ENCODE measurements around the gene CXCR4.

Gene CXCR4

DNA sequence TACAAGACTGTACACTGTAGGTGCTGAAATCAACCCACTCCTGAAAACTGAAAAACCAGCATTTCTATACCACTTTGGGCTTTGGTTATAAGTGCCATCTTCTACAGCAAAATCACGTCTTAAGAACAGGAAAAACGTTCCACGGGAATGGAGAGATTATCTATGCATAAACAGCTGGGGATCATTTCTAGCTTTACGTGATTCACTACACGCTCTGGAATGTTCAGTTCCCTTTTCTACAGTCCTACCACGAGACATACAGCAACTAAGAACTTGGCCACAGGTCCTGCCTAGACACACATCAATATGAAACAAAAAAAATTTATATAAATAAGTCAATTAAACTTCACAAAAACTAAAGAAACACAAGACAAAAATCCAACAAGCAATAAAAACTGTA, 3.6 kb downstream of the CXCR4 start:
- ATAC-seq = no peak
- no peak for TF ChIP-seq ZNF565 (CRISPR knock-in tag; conservative IDR thresholded peaks at IDR 0.05; ENCODE audit: low read depth)
- TF ChIP-seq ESRRG (CRISPR knock-in tag; IDR thresholded peaks at IDR 0.05) = no peak

DNA sequence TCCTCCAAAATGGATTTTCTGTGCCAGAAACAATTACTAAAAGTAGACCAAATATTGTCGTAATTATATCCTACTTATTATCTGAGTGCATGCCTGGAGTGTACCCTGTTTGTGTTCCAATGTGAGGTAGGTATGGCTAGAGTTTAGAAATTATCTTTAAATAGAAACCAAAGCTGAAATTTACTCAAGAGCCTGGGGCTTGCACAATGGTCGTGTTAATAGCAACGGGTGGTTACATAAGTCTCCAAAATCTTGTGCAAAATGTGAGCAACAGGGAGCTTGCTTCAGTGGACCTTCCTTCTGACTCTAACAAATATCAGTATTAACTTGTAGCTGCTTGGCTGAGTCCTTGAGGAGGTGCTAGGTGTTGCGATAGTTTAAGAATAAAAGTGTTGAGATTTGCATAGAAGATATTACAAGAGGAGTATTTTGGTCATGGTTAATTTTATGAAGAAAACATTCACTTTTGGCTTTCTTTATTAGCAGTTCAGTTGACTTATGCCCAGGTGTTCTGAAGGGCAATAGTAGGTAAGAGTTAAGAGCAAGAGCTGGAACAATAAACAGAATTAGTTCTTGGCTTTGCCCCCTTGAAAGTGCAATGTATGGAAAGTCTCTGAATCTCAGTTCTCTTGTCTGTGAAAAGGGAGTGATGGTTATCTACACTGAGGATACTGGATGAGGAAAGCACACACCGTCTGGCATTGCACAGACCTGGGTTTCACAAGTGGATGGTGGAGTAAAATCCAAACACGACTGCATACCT, 4.6 kb downstream of the CXCR4 start:
- TF ChIP-seq, protein P1, sequence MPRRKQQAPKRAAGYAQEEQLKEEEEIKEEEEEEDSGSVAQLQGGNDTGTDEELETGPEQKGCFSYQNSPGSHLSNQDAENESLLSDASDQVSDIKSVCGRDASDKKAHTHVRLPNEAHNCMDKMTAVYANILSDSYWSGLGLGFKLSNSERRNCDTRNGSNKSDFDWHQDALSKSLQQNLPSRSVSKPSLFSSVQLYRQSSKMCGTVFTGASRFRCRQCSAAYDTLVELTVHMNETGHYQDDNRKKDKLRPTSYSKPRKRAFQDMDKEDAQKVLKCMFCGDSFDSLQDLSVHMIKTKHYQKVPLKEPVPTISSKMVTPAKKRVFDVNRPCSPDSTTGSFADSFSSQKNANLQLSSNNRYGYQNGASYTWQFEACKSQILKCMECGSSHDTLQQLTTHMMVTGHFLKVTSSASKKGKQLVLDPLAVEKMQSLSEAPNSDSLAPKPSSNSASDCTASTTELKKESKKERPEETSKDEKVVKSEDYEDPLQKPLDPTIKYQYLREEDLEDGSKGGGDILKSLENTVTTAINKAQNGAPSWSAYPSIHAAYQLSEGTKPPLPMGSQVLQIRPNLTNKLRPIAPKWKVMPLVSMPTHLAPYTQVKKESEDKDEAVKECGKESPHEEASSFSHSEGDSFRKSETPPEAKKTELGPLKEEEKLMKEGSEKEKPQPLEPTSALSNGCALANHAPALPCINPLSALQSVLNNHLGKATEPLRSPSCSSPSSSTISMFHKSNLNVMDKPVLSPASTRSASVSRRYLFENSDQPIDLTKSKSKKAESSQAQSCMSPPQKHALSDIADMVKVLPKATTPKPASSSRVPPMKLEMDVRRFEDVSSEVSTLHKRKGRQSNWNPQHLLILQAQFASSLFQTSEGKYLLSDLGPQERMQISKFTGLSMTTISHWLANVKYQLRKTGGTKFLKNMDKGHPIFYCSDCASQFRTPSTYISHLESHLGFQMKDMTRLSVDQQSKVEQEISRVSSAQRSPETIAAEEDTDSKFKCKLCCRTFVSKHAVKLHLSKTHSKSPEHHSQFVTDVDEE (CRISPR knock-in tag; IDR thresholded peaks at IDR 0.05) = 0 out of 2 replicates have a peak, but pooled peaks have one; percentile 1
- no peak for TF ChIP-seq BACH2 (CRISPR knock-in tag; IDR thresholded peaks at IDR 0.05; ENCODE audit: borderline replicate concordance)
- no peak for ATAC-seq

DNA sequence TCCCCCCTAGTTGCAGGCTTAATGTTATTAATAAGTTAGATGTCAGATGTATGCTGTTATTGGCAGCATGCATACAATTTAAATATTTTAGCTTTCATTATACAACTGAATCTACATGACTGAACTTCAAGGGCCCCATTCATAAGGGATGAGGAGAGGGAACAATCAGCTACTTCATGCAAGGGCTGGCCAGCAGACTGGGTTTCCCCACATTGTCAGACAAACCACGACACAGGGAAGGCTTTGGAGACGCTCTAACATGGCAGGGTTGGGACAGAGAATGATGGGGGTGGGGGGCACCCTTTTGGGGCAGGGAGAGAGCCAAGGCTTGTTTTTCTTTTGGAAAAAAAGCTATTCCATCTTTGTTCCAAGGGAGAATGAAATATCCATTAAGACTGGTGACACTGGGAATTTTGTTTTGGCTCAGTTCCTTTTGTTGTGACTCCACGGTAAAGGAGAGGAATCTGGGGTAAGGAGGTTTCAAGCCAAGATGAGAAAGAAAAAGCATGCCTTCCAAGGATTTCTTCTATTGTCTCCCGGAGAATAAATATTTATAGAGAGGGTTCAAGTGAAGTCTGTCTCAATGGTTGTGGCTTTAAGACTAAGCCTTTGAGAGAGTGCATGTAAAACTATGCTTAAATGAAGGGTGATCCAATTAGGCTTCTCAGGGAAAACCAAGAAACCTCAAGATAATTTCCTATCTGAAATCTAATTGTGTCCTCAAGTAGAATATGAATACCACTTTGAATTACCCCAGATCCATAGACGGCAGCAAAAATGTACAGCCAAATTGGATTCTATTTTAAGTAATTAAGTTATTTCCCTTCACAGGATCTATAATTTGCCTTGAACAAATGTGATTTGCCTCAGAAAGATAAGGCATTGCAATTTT, 5.4 kb downstream of the CXCR4 start:
- TF ChIP-seq, protein P2, sequence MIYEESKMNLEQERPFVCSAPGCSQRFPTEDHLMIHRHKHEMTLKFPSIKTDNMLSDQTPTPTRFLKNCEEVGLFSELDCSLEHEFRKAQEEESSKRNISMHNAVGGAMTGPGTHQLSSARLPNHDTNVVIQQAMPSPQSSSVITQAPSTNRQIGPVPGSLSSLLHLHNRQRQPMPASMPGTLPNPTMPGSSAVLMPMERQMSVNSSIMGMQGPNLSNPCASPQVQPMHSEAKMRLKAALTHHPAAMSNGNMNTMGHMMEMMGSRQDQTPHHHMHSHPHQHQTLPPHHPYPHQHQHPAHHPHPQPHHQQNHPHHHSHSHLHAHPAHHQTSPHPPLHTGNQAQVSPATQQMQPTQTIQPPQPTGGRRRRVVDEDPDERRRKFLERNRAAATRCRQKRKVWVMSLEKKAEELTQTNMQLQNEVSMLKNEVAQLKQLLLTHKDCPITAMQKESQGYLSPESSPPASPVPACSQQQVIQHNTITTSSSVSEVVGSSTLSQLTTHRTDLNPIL (CRISPR knock-in tag; IDR thresholded peaks at IDR 0.05; ENCODE audit: low read depth) = peak; percentile 78
- 0 out of 2 replicates have a peak, but pooled peaks have one; percentile 37 for TF ChIP-seq BACH2 (CRISPR knock-in tag; IDR thresholded peaks at IDR 0.05; ENCODE audit: borderline replicate concordance)
- TF ChIP-seq GLIS3 (CRISPR knock-in tag; IDR thresholded peaks at IDR 0.05) = peak; percentile 46; the same call in 1 of the 2 replicates
- TF ChIP-seq, protein P1 (CRISPR knock-in tag; IDR thresholded peaks at IDR 0.05) = peak; percentile 95
- TF ChIP-seq ZNF8 (CRISPR knock-in tag; IDR thresholded peaks at IDR 0.05) = peak; percentile 53; the same call in 1 of the 2 replicates
- TF ChIP-seq ARNTL (CRISPR knock-in tag; IDR thresholded peaks at IDR 0.05; ENCODE audit: borderline replicate concordance, low read depth) = 0 out of 2 replicates have a peak, but pooled peaks have one; percentile 39
- TF ChIP-seq ZC3H10 (CRISPR knock-in tag; IDR thresholded peaks at IDR 0.05) = no peak
- TF ChIP-seq, protein P3, sequence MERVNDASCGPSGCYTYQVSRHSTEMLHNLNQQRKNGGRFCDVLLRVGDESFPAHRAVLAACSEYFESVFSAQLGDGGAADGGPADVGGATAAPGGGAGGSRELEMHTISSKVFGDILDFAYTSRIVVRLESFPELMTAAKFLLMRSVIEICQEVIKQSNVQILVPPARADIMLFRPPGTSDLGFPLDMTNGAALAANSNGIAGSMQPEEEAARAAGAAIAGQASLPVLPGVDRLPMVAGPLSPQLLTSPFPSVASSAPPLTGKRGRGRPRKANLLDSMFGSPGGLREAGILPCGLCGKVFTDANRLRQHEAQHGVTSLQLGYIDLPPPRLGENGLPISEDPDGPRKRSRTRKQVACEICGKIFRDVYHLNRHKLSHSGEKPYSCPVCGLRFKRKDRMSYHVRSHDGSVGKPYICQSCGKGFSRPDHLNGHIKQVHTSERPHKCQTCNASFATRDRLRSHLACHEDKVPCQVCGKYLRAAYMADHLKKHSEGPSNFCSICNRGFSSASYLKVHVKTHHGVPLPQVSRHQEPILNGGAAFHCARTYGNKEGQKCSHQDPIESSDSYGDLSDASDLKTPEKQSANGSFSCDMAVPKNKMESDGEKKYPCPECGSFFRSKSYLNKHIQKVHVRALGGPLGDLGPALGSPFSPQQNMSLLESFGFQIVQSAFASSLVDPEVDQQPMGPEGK (CRISPR knock-in tag; IDR thresholded peaks at IDR 0.05; ENCODE audit: borderline replicate concordance) = no peak
- 0 out of 2 replicates have a peak, but pooled peaks have one; percentile 55 for TF ChIP-seq ZNF565 (CRISPR knock-in tag; conservative IDR thresholded peaks at IDR 0.05; ENCODE audit: low read depth)
- TF ChIP-seq CSDC2 (CRISPR knock-in tag; IDR thresholded peaks at IDR 0.05) = no peak
- no peak for TF ChIP-seq OSR1 (CRISPR knock-in tag; IDR thresholded peaks at IDR 0.05)
- TF ChIP-seq, protein P4, sequence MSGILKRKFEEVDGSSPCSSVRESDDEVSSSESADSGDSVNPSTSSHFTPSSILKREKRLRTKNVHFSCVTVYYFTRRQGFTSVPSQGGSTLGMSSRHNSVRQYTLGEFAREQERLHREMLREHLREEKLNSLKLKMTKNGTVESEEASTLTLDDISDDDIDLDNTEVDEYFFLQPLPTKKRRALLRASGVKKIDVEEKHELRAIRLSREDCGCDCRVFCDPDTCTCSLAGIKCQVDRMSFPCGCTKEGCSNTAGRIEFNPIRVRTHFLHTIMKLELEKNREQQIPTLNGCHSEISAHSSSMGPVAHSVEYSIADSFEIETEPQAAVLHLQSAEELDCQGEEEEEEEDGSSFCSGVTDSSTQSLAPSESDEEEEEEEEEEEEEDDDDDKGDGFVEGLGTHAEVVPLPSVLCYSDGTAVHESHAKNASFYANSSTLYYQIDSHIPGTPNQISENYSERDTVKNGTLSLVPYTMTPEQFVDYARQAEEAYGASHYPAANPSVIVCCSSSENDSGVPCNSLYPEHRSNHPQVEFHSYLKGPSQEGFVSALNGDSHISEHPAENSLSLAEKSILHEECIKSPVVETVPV (CRISPR knock-in tag; IDR thresholded peaks at IDR 0.05) = peak; percentile 96
- 0 out of 2 replicates have a peak, but pooled peaks have one; percentile 16 for TF ChIP-seq ZNF70 (CRISPR knock-in tag; IDR thresholded peaks at IDR 0.05)
- TF ChIP-seq PPARA (CRISPR knock-in tag; IDR thresholded peaks at IDR 0.05; ENCODE audit: borderline replicate concordance) = no peak
- TF ChIP-seq, protein P5, sequence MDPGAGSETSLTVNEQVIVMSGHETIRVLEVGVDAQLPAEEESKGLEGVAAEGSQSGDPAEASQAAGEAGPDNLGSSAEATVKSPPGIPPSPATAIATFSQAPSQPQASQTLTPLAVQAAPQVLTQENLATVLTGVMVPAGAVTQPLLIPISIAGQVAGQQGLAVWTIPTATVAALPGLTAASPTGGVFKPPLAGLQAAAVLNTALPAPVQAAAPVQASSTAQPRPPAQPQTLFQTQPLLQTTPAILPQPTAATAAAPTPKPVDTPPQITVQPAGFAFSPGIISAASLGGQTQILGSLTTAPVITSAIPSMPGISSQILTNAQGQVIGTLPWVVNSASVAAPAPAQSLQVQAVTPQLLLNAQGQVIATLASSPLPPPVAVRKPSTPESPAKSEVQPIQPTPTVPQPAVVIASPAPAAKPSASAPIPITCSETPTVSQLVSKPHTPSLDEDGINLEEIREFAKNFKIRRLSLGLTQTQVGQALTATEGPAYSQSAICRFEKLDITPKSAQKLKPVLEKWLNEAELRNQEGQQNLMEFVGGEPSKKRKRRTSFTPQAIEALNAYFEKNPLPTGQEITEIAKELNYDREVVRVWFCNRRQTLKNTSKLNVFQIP (CRISPR knock-in tag; IDR thresholded peaks at IDR 0.05; ENCODE audit: borderline replicate concordance, low read depth) = no peak
- peak; percentile 67; the same call in 1 of the 2 replicates for TF ChIP-seq SNAI2 (CRISPR knock-in tag; IDR thresholded peaks at IDR 0.05)
- TF ChIP-seq ISL1 (CRISPR knock-in tag; IDR thresholded peaks at IDR 0.05) = peak; percentile 89
- TF ChIP-seq TCF4 (CRISPR knock-in tag; IDR thresholded peaks at IDR 0.05; ENCODE audit: borderline replicate concordance) = peak; percentile 94
- 0 out of 2 replicates have a peak, but pooled peaks have one; percentile 68 for TF ChIP-seq ESRRG (CRISPR knock-in tag; IDR thresholded peaks at IDR 0.05)
- TF ChIP-seq ZFP3 (CRISPR knock-in tag; IDR thresholded peaks at IDR 0.05) = no peak
- TF ChIP-seq TOX (CRISPR knock-in tag; IDR thresholded peaks at IDR 0.05; ENCODE audit: borderline replicate concordance) = no peak
- TF ChIP-seq ZFP30 (CRISPR knock-in tag; IDR thresholded peaks at IDR 0.05) = no peak
- no peak for TF ChIP-seq RARB (CRISPR knock-in tag; IDR thresholded peaks at IDR 0.05)
- ATAC-seq = no peak

All from SK-N-SH treated with all-trans-retinoic acid at 6 μM for 48 hours (cell line).